GM12878 (cell line): ENCODE results near the gene HDHD2. TPM values are rescaled to one million over a fixed set of nuclear protein-coding genes. Genes with fewer than 3 reads are reported as not detected.

Source experiments
- BRCA1 ChIP-seq: IDR thresholded peaks from 2 replicates; pipeline ENCODE4 v1.6.1; 2011; ENCODE audit warnings: low read depth, low read length, improper control_type of control experiment
- CUX1 ChIP-seq: IDR thresholded peaks from 2 replicates; pipeline ENCODE4 v1.6.1; 2012; ENCODE audit warnings: improper control_type of control experiment, low read depth, low read length; ENCODE audit not compliant: insufficient replicate concordance
- DPF2 ChIP-seq: fragments of 450-650 bp; IDR thresholded peaks from 2 replicates; pipeline ENCODE4 v1.6.1; 2017; ENCODE audit warnings: mild to moderate bottlenecking
- LARP7 ChIP-seq: fragments of 450-650 bp; IDR thresholded peaks from 2 replicates; pipeline ENCODE4 v1.6.1; 2017; ENCODE audit warnings: mild to moderate bottlenecking
- MEF2B ChIP-seq: fragments of 450-650 bp; IDR thresholded peaks from 2 replicates; pipeline ENCODE4 v1.6.1; 2018; ENCODE audit warnings: mild to moderate bottlenecking, moderate library complexity; ENCODE audit not compliant: partially characterized antibody, poor library complexity, severe bottlenecking
- MLLT1 ChIP-seq: fragments of 450-650 bp; IDR thresholded peaks from 2 replicates; pipeline ENCODE4 v1.6.1; 2016; ENCODE audit warnings: mild to moderate bottlenecking
- NR2C2 ChIP-seq: IDR thresholded peaks from 2 replicates; pipeline ENCODE4 v1.6.1; 2011; ENCODE audit warnings: borderline replicate concordance, low read depth; ENCODE audit not compliant: control insufficient read depth, insufficient read length
- PKNOX1 ChIP-seq: fragments of 450-650 bp; IDR thresholded peaks from 2 replicates; pipeline ENCODE4 v1.6.1; 2016; ENCODE audit warnings: mild to moderate bottlenecking
- POLR2A ChIP-seq: IDR thresholded peaks from 2 replicates; pipeline ENCODE4 v1.6.1; 2011; ENCODE audit warnings: low read depth, mild to moderate bottlenecking, low read length
- POU2F2 ChIP-seq: IDR thresholded peaks from 3 replicates; pipeline ENCODE4 v1.6.1; 2011; ENCODE audit warnings: low read depth, mild to moderate bottlenecking, low read length, borderline replicate concordance
- RELA ChIP-seq: fragments of 450-650 bp; IDR thresholded peaks from 2 replicates; pipeline ENCODE4 v1.8.0; 2014; ENCODE audit warnings: borderline replicate concordance; ENCODE audit not compliant: partially characterized antibody
- SMAD1 ChIP-seq: fragments of 450-650 bp; IDR thresholded peaks from 2 replicates; pipeline ENCODE4 v1.6.1; 2018; ENCODE audit warnings: mild to moderate bottlenecking, low read depth; ENCODE audit not compliant: partially characterized antibody
- TARDBP ChIP-seq: IDR thresholded peaks from 2 replicates; pipeline ENCODE4 v1.6.1; 2016; ENCODE audit warnings: borderline replicate concordance
- TCF12 ChIP-seq: IDR thresholded peaks from 2 replicates; pipeline ENCODE4 v1.6.1; 2011; ENCODE audit warnings: low read depth, mild to moderate bottlenecking, low read length
- TCF3 ChIP-seq: IDR thresholded peaks from 2 replicates; pipeline ENCODE4 v1.6.1; 2012; ENCODE audit warnings: low read depth, mild to moderate bottlenecking, low read length, borderline replicate concordance; ENCODE audit not compliant: insufficient read depth
- TCF7 ChIP-seq: IDR thresholded peaks from 2 replicates; pipeline ENCODE4 v1.6.1; 2014; ENCODE audit warnings: antibody characterized with exemption, borderline replicate concordance
- ZBED1 ChIP-seq: IDR thresholded peaks from 2 replicates; pipeline ENCODE4 v1.6.1; 2016; ENCODE audit warnings: borderline replicate concordance
- polyA plus RNA-seq, 11 experiments: library from polyadenylated mRNA; depleted of rRNA in 4 of 11; unstranded in 6 of 11; stranded (reverse) in 5 of 11; fragments of >200 nt; fragmentation: Nextera tagmentation in 4 of 11; fragmentation: Illumina TruSeq in 1 of 11; extraction: Ambion mirVana in 4 of 11; extraction: Trizol in 1 of 11; gene quantifications; 1 replicate in 1 of 11; 2 replicates in 10 of 11; pipeline versions ENCODE4 v1.2.1 to v1.2.3, GENCODE V29; 2011 to 2016; ENCODE audit warnings: inconsistent platforms in 2 of 11, missing spikeins in 2 of 11, low read depth in 1 of 11
- total RNA-seq, 4 experiments: library from RNA; depleted of rRNA in 3 of 4; stranded (reverse); fragments of >200 nt in 3 of 4; fragmentation: Illumina TruSeq in 1 of 4; extraction: Trizol in 1 of 4; gene quantifications; 2 replicates each; pipeline versions ENCODE4 v1.2.1 to v1.2.3, GENCODE V29; 2013 to 2021
- TF ChIP-seq, protein P1 (sequence below), 3 experiments: IDR thresholded peaks in 2 of 3; conservative IDR thresholded peaks in 1 of 3; 2 replicates each; pipeline ENCODE4 v1.5.1; 2011; ENCODE audit warnings: low read depth in 3 of 3, low read length in 3 of 3, mild to moderate bottlenecking in 3 of 3, control low read depth in 2 of 3, moderate library complexity in 2 of 3, inconsistent platforms in 1 of 3, mixed read lengths in 1 of 3; ENCODE audit not compliant: control insufficient read depth in 2 of 3, insufficient read depth in 1 of 3; ENCODE audit errors: extremely low read depth in 1 of 3
- TF ChIP-seq, protein P2 (sequence below): IDR thresholded peaks from 2 replicates; pipeline ENCODE4 v1.6.1; 2011; ENCODE audit warnings: borderline replicate concordance, low read depth, mild to moderate bottlenecking, moderate library complexity, low read length; ENCODE audit not compliant: insufficient read depth, poor library complexity, severe bottlenecking

Gene HDHD2
- total and polyA plus RNA-seq, 10 of the 15 experiments (the other 5 are each of a cell fraction or from before 2014, with no cell fraction given): 4.6 to 29.1 (median 17.7) TPM

GRCh38 chr18:47175898-47176575 lies 25.7 kb upstream of the HDHD2 start, which contains the start of gene IER3IP1 (continued):
- TF ChIP-seq, protein P1, sequence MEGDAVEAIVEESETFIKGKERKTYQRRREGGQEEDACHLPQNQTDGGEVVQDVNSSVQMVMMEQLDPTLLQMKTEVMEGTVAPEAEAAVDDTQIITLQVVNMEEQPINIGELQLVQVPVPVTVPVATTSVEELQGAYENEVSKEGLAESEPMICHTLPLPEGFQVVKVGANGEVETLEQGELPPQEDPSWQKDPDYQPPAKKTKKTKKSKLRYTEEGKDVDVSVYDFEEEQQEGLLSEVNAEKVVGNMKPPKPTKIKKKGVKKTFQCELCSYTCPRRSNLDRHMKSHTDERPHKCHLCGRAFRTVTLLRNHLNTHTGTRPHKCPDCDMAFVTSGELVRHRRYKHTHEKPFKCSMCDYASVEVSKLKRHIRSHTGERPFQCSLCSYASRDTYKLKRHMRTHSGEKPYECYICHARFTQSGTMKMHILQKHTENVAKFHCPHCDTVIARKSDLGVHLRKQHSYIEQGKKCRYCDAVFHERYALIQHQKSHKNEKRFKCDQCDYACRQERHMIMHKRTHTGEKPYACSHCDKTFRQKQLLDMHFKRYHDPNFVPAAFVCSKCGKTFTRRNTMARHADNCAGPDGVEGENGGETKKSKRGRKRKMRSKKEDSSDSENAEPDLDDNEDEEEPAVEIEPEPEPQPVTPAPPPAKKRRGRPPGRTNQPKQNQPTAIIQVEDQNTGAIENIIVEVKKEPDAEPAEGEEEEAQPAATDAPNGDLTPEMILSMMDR (IDR thresholded peaks at IDR 0.05 in 2 of 3, conservative IDR thresholded peaks at IDR 0.05 in 1 of 3; ENCODE audit: control insufficient read depth in 2 of 3, extremely low read depth in 1 of 3, insufficient read depth in 1 of 3, low read depth in 3 of 3, low read length in 3 of 3): peak in 1 of 3 experiments; percentile 14; a peak in 2 of 6 replicates
- TF ChIP-seq TCF3 (no peak), ZBED1 (no peak), RELA (no peak), MLLT1 (no peak), DPF2 (peak; percentile 47; the same call in 1 of the 2 replicates), SMAD1 (no peak), TCF7 (no peak), TARDBP (no peak), NR2C2 (no peak), POU2F2 (no peak), POLR2A (peak; percentile 89), MEF2B (peak; percentile 30), LARP7 (peak; percentile 79), TCF12 (no peak), CUX1 (no peak), PKNOX1 (no peak), BRCA1 (no peak)
- TF ChIP-seq, protein P2, sequence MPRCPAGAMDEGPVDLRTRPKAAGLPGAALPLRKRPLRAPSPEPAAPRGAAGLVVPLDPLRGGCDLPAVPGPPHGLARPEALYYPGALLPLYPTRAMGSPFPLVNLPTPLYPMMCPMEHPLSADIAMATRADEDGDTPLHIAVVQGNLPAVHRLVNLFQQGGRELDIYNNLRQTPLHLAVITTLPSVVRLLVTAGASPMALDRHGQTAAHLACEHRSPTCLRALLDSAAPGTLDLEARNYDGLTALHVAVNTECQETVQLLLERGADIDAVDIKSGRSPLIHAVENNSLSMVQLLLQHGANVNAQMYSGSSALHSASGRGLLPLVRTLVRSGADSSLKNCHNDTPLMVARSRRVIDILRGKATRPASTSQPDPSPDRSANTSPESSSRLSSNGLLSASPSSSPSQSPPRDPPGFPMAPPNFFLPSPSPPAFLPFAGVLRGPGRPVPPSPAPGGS: no peak
